IPS-15b (cell line): ENCODE data around the gene THSD7B.
"Not testable (repeated sequence)": the region's sequence is repeated elsewhere in the genome, so short reads cannot be mapped to it uniquely, and the experiment has no call there.

ENCODE experiments used
- H3K27me3 ChIP-seq: one replicate; pipeline ENCODE4 v1.6.1; 2013; ENCODE audit warnings: low read length; ENCODE audit not compliant: control insufficient read depth, insufficient read depth
- H3K36me3 ChIP-seq: one replicate; pipeline ENCODE4 v1.6.1; 2013; ENCODE audit warnings: low read length; ENCODE audit not compliant: control insufficient read depth, insufficient read depth
- H3K4me1 ChIP-seq: one replicate; pipeline ENCODE4 v1.6.1; 2013; ENCODE audit warnings: mild to moderate bottlenecking, low read length; ENCODE audit not compliant: control insufficient read depth, insufficient read depth
- H3K4me3 ChIP-seq: one replicate; pipeline ENCODE4 v1.5.1; 2013; ENCODE audit warnings: low read depth, low read length
- H3K9ac ChIP-seq: one replicate; pipeline ENCODE4 v1.6.1; 2013; ENCODE audit warnings: low read depth, mild to moderate bottlenecking, low read length
- H3K9me3 ChIP-seq: one replicate; pipeline ENCODE4 v1.6.1; 2013; ENCODE audit warnings: mild to moderate bottlenecking, low read length; ENCODE audit not compliant: control insufficient read depth, insufficient read depth

Gene THSD7B

GRCh38 chr2:136957044-136957443 is 191.7 kb downstream of the THSD7B start:
- Histone ChIP-seq H3K4me3 (no peak overlapping the region), H3K4me1 (no peaks in the 10 kb centered on the region), H3K27me3 (no peaks in the 10 kb centered on the region), H3K9me3 (no peaks in the 10 kb centered on the region), H3K9ac (no peak overlapping the region), H3K36me3 (no peaks in the 10 kb centered on the region)

- no peaks in the 10 kb centered on the region for H3K4me1 ChIP-seq
- H3K27me3 ChIP-seq: no peaks in the 10 kb centered on the region
- no peaks in the 10 kb centered on the region for H3K36me3 ChIP-seq
- no peaks in the 10 kb centered on the region for H3K9me3 ChIP-seq
- no peak overlapping the region for H3K4me3 ChIP-seq
- H3K9ac ChIP-seq: no peak overlapping the region
Observed at GRCh38 chr2:136962105-136962725, 196.9 kb downstream of the THSD7B start.

- H3K9ac ChIP-seq: no peak overlapping the region
- no peaks in the 10 kb centered on the region for H3K27me3 ChIP-seq
- H3K36me3 ChIP-seq: no peaks in the 10 kb centered on the region
- H3K4me3 ChIP-seq: no peak overlapping the region
- H3K4me1 ChIP-seq: no peaks in the 10 kb centered on the region
- H3K9me3 ChIP-seq: no peaks in the 10 kb centered on the region
Observed at GRCh38 chr2:136966485-136966884, 201.1 kb downstream of the THSD7B start.

DNA sequence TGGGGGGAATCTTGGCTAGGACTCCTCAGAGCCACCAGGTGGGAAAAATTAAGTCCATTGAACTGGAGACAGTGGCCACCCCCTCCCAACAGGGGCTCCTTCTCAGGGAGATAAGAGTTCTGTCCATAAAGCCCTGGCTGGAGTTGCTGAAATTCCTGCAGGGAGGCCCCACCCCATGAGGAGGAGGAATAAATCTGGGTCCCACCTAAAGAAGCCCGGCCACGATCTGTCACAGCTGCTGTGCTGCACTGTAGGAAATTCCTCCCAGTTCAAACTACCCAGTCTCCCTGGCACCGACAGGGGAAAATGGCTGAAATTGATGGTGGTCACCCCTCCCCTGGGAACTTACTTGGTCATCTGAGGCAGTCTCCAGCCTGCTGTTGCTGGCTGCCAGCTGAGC is 215.0 kb downstream of the THSD7B start:
- no peak overlapping the region for H3K9ac ChIP-seq
- H3K4me3 ChIP-seq: no peak overlapping the region
- H3K4me1 ChIP-seq: no peaks in the 10 kb centered on the region
- H3K36me3 ChIP-seq: no peaks in the 10 kb centered on the region
- H3K9me3 ChIP-seq: no peaks in the 10 kb centered on the region
- no peaks in the 10 kb centered on the region for H3K27me3 ChIP-seq

DNA sequence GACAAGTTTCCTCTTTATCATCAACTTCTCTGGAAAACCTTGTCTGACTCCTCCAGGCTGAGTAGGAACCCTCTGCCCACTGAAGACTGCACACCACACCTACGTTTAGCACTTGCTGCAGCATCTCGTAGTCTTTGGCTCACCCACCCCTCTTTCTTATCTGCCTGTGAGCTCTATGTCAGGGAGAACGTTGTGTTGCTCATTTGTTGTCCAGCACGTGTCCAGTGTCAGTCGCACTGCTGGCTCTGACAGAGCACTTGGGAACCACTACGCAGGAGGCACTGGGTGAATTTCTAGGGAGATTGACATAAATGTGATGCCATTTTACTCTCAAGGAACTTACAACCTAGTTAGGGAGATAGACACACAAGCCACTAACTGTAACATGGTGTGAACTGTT is 216.3 kb downstream of the THSD7B start:
- H3K27me3 ChIP-seq, H3K9me3 ChIP-seq, H3K4me3 ChIP-seq, H3K36me3 ChIP-seq, H3K9ac ChIP-seq, H3K4me1 ChIP-seq: not testable (repeated sequence)

- H3K27me3 ChIP-seq: no peaks in the 10 kb centered on the region
- no peaks in the 10 kb centered on the region for H3K36me3 ChIP-seq
- no peak overlapping the region for H3K4me3 ChIP-seq
- H3K9ac ChIP-seq: no peak overlapping the region
- no peaks in the 10 kb centered on the region for H3K4me1 ChIP-seq
- no peaks in the 10 kb centered on the region for H3K9me3 ChIP-seq
Observed at GRCh38 chr2:136985044-136985443, 219.7 kb downstream of the THSD7B start.

- no peaks in the 10 kb centered on the region for H3K36me3 ChIP-seq
- H3K4me3 ChIP-seq: no peak overlapping the region
- no peaks in the 10 kb centered on the region for H3K4me1 ChIP-seq
Observed at GRCh38 chr2:136986605-136987221, 221.4 kb downstream of the THSD7B start.

DNA sequence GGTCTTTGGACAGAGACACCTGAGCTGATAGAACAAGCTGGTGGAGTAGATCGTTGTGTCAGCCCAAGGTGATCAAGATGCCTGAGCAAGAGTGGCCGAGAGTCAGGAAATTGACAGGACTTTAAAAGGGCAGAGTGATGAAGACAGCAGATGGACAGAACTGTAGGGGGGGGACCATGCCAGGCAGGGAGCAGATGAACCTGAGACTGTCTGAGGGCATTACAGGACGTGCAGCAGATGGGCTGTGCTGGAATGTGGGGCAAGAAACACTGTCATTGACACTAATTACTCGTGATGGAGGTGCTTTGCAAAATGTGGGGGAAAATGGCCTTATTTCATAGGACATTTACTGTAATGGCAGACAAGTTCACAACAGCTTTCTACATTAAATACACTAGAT is 225.0 kb downstream of the THSD7B start:
- H3K4me3 ChIP-seq: no peak overlapping the region
- no peaks in the 10 kb centered on the region for H3K36me3 ChIP-seq
- no peaks in the 10 kb centered on the region for H3K9me3 ChIP-seq
- no peaks in the 10 kb centered on the region for H3K27me3 ChIP-seq
- H3K4me1 ChIP-seq: no peaks in the 10 kb centered on the region
- H3K9ac ChIP-seq: no peak overlapping the region

More at GRCh38 chr2:136986605-136987221, 221.4 kb downstream of the THSD7B start:
- Histone ChIP-seq H3K27me3 (no peaks in the 10 kb centered on the region), H3K9me3 (no peaks in the 10 kb centered on the region), H3K9ac (no peak overlapping the region)

GRCh38 chr2:136994793-136995192 is 229.4 kb downstream of the THSD7B start:
- H3K4me1 ChIP-seq: no peaks in the 10 kb centered on the region
- H3K27me3 ChIP-seq: no peaks in the 10 kb centered on the region
- no peak overlapping the region for H3K9ac ChIP-seq
- no peak overlapping the region for H3K4me3 ChIP-seq
- no peaks in the 10 kb centered on the region for H3K36me3 ChIP-seq
- H3K9me3 ChIP-seq: no peaks in the 10 kb centered on the region

GRCh38 chr2:136997557-136997956 is 232.2 kb downstream of the THSD7B start:
- no peak overlapping the region for H3K9ac ChIP-seq
- H3K36me3 ChIP-seq: no peaks in the 10 kb centered on the region
- H3K27me3 ChIP-seq: no peaks in the 10 kb centered on the region
- H3K4me3 ChIP-seq: no peak overlapping the region
- H3K9me3 ChIP-seq: no peaks in the 10 kb centered on the region
- H3K4me1 ChIP-seq: no peaks in the 10 kb centered on the region

DNA sequence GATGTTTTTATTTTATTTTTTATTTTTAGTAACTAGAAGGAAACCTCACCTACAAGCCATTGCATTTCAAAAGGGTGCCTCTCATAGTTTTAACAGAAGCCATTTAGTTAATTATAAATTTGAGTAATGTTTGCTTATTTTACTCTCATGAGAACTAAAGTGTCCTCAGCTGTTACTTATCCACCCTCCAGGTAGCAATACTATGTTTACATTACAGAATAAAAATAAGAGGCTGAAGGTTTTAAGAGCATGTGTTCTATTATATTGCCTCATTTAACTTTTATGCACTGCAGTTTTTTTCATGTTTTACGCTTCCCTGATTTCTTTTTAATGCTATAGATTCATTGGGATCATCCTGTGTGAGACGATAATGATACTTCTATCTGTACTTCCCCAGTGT is 235.5 kb downstream of the THSD7B start:
- no peaks in the 10 kb centered on the region for H3K4me1 ChIP-seq
- no peaks in the 10 kb centered on the region for H3K27me3 ChIP-seq

GRCh38 chr2:137002896-137003295 is 237.6 kb downstream of the THSD7B start:
- Histone ChIP-seq H3K27me3 (no peaks in the 10 kb centered on the region), H3K9ac (no peak overlapping the region)

More for the DNA sequence above, 235.5 kb downstream of the THSD7B start:
- Histone ChIP-seq H3K9ac (no peak overlapping the region), H3K9me3 (no peaks in the 10 kb centered on the region), H3K36me3 (no peaks in the 10 kb centered on the region), H3K4me3 (no peak overlapping the region)

More at GRCh38 chr2:137002896-137003295, 237.6 kb downstream of the THSD7B start:
- Histone ChIP-seq H3K36me3 (no peaks in the 10 kb centered on the region), H3K4me1 (no peaks in the 10 kb centered on the region), H3K4me3 (no peak overlapping the region), H3K9me3 (no peaks in the 10 kb centered on the region)
